HL-60 (cell line): ENCODE results near the gene ARHGEF17.

Experiments
- DNase-seq, 2 experiments: peaks; one replicate each; pipeline ENCODE4 v3.0.0-alpha.2; 2010 to 2020; ENCODE audit warnings: low read depth in 1 of 2, low spot score in 1 of 2
- H3K27ac ChIP-seq: fragments of 250-450 bp; sonication (Bioruptor Pico); replicated peaks from 2 replicates; pipeline ENCODE4 v1.5.1; 2020; ENCODE audit warnings: mild to moderate bottlenecking, moderate library complexity
- H3K27me3 ChIP-seq: fragments of 250-450 bp; sonication (Bioruptor Pico); 2 replicates; pipeline ENCODE4 v1.5.1; 2021; ENCODE audit warnings: mild to moderate bottlenecking, moderate library complexity; ENCODE audit not compliant: insufficient read depth, poor library complexity, severe bottlenecking
- H3K4me3 ChIP-seq: replicated peaks from 2 replicates; pipeline ENCODE4 v1.5.1; 2011; ENCODE audit warnings: mild to moderate bottlenecking, control low read depth, low read length; ENCODE audit not compliant: insufficient read depth
- GABPA ChIP-seq: IDR thresholded peaks from 2 replicates; pipeline ENCODE4 v1.6.1; 2012; ENCODE audit warnings: low read depth
- POLR2AphosphoS5 ChIP-seq: IDR thresholded peaks from 2 replicates; pipeline ENCODE4 v1.6.1; 2012; ENCODE audit warnings: low read depth
- SPI1 ChIP-seq: IDR thresholded peaks from 2 replicates; pipeline ENCODE4 v1.6.1; 2012; ENCODE audit warnings: low read depth, mild to moderate bottlenecking, borderline replicate concordance
- TF ChIP-seq, protein P1 (sequence below): IDR thresholded peaks from one replicate; pipeline ENCODE4 v1.5.1; 2011; ENCODE audit warnings: low read length, control low read depth, inconsistent platforms; ENCODE audit not compliant: insufficient read depth
- TF ChIP-seq, protein P2 (sequence below): IDR thresholded peaks from 2 replicates; pipeline ENCODE4 v1.6.1; 2012; ENCODE audit warnings: low read depth; ENCODE audit not compliant: insufficient replicate concordance

The ARHGEF17 gene

DNA sequence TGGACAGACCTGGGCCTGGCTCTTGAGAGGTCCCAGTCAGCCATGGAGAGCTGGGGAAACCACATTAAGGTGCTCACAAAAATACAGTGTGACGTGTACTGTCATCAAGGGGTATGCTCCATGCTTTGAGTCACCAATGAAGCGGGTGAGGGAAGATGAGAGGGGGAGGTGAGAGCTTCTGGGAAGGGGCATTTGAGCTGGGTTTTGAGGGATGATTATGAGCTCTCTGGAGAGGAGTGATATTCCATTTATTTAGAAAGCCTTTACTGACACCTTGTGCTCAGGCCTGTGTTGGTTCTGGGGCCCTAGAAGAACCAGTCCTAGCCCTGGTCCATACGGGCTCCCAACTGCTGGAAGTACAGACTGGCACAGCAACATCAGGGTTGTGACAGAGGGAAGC lies 10.4 kb upstream of the ARHGEF17 start:
- Histone ChIP-seq H3K4me3 (no peak overlapping the region), H3K27ac (no peak overlapping the region), H3K27me3 (no peaks in the 10 kb centered on the region)
- TF ChIP-seq GABPA: no peak
- no peak for TF ChIP-seq SPI1
- TF ChIP-seq POLR2AphosphoS5: no peak
- TF ChIP-seq, protein P1, sequence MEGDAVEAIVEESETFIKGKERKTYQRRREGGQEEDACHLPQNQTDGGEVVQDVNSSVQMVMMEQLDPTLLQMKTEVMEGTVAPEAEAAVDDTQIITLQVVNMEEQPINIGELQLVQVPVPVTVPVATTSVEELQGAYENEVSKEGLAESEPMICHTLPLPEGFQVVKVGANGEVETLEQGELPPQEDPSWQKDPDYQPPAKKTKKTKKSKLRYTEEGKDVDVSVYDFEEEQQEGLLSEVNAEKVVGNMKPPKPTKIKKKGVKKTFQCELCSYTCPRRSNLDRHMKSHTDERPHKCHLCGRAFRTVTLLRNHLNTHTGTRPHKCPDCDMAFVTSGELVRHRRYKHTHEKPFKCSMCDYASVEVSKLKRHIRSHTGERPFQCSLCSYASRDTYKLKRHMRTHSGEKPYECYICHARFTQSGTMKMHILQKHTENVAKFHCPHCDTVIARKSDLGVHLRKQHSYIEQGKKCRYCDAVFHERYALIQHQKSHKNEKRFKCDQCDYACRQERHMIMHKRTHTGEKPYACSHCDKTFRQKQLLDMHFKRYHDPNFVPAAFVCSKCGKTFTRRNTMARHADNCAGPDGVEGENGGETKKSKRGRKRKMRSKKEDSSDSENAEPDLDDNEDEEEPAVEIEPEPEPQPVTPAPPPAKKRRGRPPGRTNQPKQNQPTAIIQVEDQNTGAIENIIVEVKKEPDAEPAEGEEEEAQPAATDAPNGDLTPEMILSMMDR: no peak
- TF ChIP-seq, protein P2, sequence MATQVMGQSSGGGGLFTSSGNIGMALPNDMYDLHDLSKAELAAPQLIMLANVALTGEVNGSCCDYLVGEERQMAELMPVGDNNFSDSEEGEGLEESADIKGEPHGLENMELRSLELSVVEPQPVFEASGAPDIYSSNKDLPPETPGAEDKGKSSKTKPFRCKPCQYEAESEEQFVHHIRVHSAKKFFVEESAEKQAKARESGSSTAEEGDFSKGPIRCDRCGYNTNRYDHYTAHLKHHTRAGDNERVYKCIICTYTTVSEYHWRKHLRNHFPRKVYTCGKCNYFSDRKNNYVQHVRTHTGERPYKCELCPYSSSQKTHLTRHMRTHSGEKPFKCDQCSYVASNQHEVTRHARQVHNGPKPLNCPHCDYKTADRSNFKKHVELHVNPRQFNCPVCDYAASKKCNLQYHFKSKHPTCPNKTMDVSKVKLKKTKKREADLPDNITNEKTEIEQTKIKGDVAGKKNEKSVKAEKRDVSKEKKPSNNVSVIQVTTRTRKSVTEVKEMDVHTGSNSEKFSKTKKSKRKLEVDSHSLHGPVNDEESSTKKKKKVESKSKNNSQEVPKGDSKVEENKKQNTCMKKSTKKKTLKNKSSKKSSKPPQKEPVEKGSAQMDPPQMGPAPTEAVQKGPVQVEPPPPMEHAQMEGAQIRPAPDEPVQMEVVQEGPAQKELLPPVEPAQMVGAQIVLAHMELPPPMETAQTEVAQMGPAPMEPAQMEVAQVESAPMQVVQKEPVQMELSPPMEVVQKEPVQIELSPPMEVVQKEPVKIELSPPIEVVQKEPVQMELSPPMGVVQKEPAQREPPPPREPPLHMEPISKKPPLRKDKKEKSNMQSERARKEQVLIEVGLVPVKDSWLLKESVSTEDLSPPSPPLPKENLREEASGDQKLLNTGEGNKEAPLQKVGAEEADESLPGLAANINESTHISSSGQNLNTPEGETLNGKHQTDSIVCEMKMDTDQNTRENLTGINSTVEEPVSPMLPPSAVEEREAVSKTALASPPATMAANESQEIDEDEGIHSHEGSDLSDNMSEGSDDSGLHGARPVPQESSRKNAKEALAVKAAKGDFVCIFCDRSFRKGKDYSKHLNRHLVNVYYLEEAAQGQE: no peak
- DNase-seq: no peak

DNA sequence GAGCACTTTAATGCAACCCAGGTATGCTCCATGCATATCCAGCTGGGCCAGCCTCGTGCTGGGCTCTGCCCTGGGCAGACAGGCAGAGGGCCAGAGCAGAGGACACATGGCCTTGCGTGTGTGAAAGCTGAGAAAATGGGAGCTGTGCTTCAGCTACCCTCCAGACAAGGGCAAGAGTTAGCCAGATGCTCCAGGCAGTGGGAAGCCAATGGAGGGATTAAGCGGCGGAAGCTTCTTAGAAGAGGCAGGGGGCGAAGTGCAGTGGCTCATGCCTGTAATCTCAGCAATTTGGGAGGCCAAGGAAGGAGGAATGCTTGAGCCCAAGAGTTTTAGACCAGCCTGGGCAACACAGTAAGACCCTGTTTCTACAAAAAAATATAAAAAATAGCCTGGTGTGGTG lies 9.8 kb upstream of the ARHGEF17 start:
- no peak overlapping the region for H3K27ac ChIP-seq
- H3K27me3 ChIP-seq: no peaks in the 10 kb centered on the region
- H3K4me3 ChIP-seq: no peak overlapping the region
- TF ChIP-seq SPI1 (no peak), POLR2AphosphoS5 (no peak), GABPA (no peak)
- TF ChIP-seq, protein P2: no peak
- TF ChIP-seq, protein P1: no peak
- DNase-seq: no peak

DNA sequence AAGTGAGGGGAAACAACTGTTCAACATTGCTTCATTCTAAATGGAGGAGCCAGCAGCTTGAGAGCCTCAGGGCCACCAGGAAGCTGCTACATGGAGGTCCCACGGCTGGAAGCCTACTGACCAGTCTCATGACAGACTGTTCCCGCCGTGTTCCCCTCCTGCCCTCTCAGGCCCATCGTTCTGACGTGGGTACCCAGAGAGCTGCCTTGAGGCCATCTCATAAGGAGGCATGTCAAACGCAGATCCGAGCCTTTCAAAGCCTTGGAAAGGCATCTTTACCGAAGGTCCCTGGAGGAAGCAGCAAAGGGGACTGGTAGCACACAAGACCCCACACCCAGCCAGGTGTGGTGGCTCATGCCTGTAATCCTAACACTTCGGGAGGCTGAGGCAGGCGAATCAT lies 8.3 kb upstream of the ARHGEF17 start:
- TF ChIP-seq GABPA (no peak), SPI1 (no peak), POLR2AphosphoS5 (no peak)
- TF ChIP-seq, protein P2: no peak
- TF ChIP-seq, protein P1: no peak
- Histone ChIP-seq H3K27ac (no peak overlapping the region), H3K27me3 (no peaks in the 10 kb centered on the region), H3K4me3 (no peak overlapping the region)
- no peak for DNase-seq
